Nephron (organoid): ENCODE data around the gene AGPS.
A peak's percentile ranks its signal among the peaks of the same experiment; 100 is the strongest.

Experiments
- H3K27ac Mint-ChIP-seq, 3 experiments: 2 replicates each; pipeline ENCODE4 v1.8.0; 2020; ENCODE audit warnings: mixed read lengths in 3 of 3, mild to moderate bottlenecking in 2 of 3, moderate library complexity in 1 of 3
- H3K27me3 Mint-ChIP-seq: 2 replicates; pipeline ENCODE4 v1.8.0; 2021; ENCODE audit warnings: low read depth, mild to moderate bottlenecking, moderate library complexity, mixed read lengths
- H3K36me3 Mint-ChIP-seq: 2 replicates; pipeline ENCODE4 v1.8.0; 2020; ENCODE audit warnings: low read depth, mixed read lengths
- H3K4me1 Mint-ChIP-seq: 2 replicates; pipeline ENCODE4 v1.8.0; 2020; ENCODE audit warnings: mixed read lengths
- H3K4me3 Mint-ChIP-seq, 3 experiments: 2 replicates each; pipeline ENCODE4 v1.8.0; 2020; ENCODE audit warnings: mild to moderate bottlenecking in 3 of 3, mixed read lengths in 3 of 3, moderate library complexity in 2 of 3
- H3K9me3 Mint-ChIP-seq: 2 replicates; pipeline ENCODE4 v1.8.0; 2020; ENCODE audit warnings: mixed read lengths
- CTCF ChIP-seq, 3 experiments: fragments of 200-600 bp; sonication (generic); IDR thresholded peaks; one replicate each; pipeline ENCODE4 v1.5.0; 2021; ENCODE audit warnings: antibody characterized with exemption in 3 of 3; ENCODE audit not compliant: unreplicated experiment in 3 of 3

The AGPS gene

DNA sequence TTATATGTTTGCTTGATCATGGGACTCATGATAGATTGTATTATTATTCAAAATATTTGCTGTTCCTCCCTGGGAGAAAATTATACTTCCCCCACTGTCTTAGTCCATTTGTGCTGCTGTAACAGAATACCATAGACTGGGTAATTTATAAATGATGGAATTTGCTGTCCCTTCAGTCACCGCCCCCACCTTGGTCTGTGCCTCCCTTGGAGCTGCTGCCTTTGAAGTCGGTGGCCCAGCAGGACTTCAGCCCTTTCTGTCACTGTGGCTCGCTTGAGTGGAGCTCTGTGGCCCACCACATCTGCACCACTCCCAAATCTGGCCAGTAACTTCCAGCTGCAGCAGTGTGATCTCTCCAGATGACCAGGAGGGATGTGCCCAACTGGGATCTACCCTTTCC is 200.8 kb downstream of the AGPS start:
- Mint-ChIP-seq H3K27me3 (peaks cover 5% of the 10 kb centered on the region), H3K4me1 (peaks cover 45% of the 10 kb centered on the region), H3K9me3 (no peaks in the 10 kb centered on the region), H3K27ac (peak overlapping the region in 2 of 3 experiments; percentile 67 to 77), H3K36me3 (no peaks in the 10 kb centered on the region), H3K4me3 (no peak overlapping the region)
- no peak for TF ChIP-seq CTCF (IDR thresholded peaks at IDR 0.05; ENCODE audit: unreplicated experiment in 3 of 3)
